ENCODE results near the gene ERFE. TPM values are rescaled to one million over a fixed set of nuclear protein-coding genes. Genes with fewer than 3 reads are reported as not detected.

The ERFE gene
- total RNA-seq, 2 experiments from 2014 or later: 0.42 TPM; not detected in 1

DNA sequence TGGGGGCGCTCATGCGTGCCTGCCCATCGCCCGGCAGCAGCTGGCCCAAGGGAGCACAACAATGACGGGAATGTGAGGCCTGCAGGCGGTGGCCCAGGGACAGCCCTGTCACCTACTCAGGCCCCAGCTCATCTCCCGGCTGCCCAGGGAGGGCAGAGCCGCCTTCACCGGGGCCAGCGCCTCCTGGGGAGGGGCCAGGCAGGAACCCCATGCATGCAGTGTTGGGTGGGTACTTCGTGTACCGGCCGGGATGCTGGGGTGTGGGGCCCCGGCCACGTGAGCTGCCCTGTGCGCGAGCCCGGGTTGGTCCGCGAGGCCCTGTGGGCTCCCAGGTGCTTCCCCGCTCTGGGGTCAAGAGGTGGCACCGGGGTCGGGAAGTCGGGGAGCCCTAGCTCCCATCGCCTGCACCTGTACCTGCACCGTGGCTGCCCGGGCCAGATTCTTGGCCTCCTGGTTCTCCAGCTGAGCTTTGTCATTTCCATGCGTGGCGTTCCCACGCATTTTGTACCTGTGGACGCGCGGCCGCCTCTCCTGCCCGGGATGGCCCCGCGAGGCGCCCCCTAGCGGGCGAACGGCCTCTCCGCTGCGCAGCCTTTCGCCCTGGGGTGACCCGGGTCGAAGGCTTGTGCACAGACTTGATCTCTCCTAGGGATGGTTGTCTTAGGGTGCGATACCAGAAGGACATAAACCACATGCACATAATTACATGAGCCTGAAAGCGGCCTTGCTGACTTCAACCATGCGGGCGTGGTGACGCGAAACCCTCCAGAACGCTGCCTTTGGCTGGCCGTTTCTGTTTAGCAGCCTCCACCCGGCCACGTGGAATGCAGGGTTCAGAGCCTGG, 19.4 kb upstream of the ERFE start:
- peaks cover 2% of the 10 kb centered on the region for H3K4me1 Mint-ChIP-seq
- H3K36me3 Mint-ChIP-seq: no peaks in the 10 kb centered on the region
- H3K27ac Mint-ChIP-seq: no peak overlapping the region
- no peak overlapping the region for H3K4me3 Mint-ChIP-seq
- peak; percentile 72 for DNase-seq
- H3K27me3 Mint-ChIP-seq: no peaks in the 10 kb centered on the region
- peak; percentile 43 for ATAC-seq (ENCODE audit: low read depth)
- H3K9me3 Mint-ChIP-seq: no peaks in the 10 kb centered on the region
- POLR2A ChIA-PET: interaction anchor here (1.4 kb wide), 1 partner anchor 171 kb away, joined by 4 read pairs; no protein-coding TSS in a partner anchor

- ATAC-seq (ENCODE audit: low read depth) (no peak), DNase-seq (no peak)
- Mint-ChIP-seq H3K27ac (no peak overlapping the region), H3K9me3 (no peaks in the 10 kb centered on the region), H3K4me1 (peaks cover 2% of the 10 kb centered on the region), H3K36me3 (no peaks in the 10 kb centered on the region), H3K4me3 (no peak overlapping the region), H3K27me3 (no peaks in the 10 kb centered on the region)
- POLR2A ChIA-PET: interaction anchor here (1.4 kb wide), 1 partner anchor 172 kb away, joined by 4 read pairs; no protein-coding TSS in a partner anchor
These were observed 18.7 kb upstream of the ERFE start for GRCh38 chr2:238140040-238140439.

DNA sequence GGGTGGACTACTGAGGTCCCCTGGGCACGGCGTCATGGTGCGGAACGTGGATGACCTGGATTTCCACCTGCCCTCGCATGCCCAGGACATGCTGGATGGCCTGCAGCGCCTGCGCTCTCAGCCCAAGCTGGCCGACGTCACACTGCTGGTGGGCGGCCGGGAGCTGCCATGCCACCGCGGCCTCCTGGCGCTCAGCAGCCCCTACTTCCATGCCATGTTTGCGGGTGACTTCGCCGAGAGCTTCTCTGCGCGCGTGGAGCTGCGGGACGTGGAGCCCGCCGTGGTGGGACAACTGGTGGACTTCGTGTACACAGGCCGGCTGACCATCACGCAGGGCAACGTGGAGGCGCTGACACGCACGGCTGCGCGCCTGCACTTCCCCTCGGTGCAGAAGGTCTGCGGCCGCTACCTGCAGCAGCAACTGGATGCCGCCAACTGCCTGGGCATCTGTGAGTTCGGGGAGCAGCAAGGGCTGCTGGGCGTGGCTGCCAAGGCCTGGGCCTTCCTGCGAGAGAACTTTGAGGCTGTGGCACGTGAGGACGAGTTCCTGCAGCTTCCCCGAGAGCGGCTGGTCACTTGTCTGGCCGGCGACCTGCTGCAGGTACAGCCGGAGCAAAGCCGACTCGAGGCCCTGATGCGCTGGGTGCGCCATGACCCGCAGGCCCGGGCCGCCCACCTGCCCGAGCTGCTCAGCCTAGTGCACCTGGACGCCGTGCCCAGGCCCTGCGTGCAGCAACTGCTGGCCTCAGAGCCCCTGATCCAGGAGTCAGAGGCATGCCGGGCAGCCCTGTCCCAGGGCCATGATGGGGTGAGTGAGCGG, 17.8 kb upstream of the ERFE start:
- POLR2A ChIA-PET: no interaction called here
- no peaks in the 10 kb centered on the region for H3K9me3 Mint-ChIP-seq

DNA sequence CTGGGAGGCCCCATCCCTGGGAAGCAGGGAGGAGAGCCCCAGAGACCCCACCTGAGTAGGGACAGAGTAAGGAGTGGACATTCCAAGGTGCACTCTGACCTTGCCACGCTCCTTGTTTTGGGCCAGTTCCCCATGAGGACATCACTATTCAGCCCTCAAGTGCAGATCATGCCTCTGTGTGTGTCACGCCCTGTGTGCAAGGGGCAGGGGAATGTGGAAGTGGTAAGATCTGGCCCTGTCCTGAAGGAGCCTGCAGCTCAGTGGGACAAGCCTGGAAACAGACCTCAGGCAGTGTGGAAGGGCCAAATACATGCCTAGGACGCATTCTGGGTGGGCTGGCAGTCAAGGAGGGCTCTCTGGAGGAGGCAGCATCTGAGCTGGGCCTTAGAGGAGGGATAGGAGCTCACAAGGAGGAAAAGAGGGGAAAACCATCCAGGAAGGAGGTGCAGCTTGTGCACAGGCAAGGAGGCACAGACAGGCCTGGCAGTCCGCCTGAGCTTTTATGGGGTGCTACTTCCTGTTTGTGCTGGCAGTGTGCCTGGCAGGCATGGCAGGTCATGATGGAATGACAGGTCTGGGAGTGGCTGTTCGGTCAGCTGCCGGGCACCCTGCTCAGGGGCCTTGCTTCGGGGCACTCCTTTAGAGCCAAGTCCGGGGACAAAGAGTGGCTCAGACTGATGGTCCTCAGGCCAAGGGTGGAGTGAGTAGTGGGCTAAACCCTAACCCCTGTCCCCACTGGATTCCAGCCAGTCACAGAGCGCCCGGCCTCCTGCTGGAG, 17.0 kb upstream of the ERFE start:
- Mint-ChIP-seq H3K36me3 (no peaks in the 10 kb centered on the region), H3K9me3 (no peaks in the 10 kb centered on the region), H3K27me3 (no peaks in the 10 kb centered on the region), H3K4me1 (peaks cover 2% of the 10 kb centered on the region), H3K27ac (peak overlapping the region; percentile 70), H3K4me3 (no peak overlapping the region)
- POLR2A ChIA-PET: no interaction called here
- no peak for DNase-seq
- no peak for ATAC-seq (ENCODE audit: low read depth)

More for the DNA sequence above, 17.8 kb upstream of the ERFE start:
- H3K27ac Mint-ChIP-seq: no peak overlapping the region
- DNase-seq (no peak), ATAC-seq (ENCODE audit: low read depth) (no peak)
- H3K27me3 Mint-ChIP-seq: no peaks in the 10 kb centered on the region
- H3K4me3 Mint-ChIP-seq: no peak overlapping the region
- H3K4me1 Mint-ChIP-seq: peaks cover 2% of the 10 kb centered on the region
- H3K36me3 Mint-ChIP-seq: no peaks in the 10 kb centered on the region

GRCh38 chr2:238142382-238143205, 16.2 kb upstream of the ERFE start:
- Mint-ChIP-seq H3K36me3 (no peaks in the 10 kb centered on the region), H3K9me3 (no peaks in the 10 kb centered on the region), H3K27me3 (no peaks in the 10 kb centered on the region), H3K27ac (no peak overlapping the region), H3K4me1 (peaks cover 2% of the 10 kb centered on the region), H3K4me3 (no peak overlapping the region)
- POLR2A ChIA-PET: no interaction called here
- no peak for DNase-seq
- ATAC-seq (ENCODE audit: low read depth): no peak

DNA sequence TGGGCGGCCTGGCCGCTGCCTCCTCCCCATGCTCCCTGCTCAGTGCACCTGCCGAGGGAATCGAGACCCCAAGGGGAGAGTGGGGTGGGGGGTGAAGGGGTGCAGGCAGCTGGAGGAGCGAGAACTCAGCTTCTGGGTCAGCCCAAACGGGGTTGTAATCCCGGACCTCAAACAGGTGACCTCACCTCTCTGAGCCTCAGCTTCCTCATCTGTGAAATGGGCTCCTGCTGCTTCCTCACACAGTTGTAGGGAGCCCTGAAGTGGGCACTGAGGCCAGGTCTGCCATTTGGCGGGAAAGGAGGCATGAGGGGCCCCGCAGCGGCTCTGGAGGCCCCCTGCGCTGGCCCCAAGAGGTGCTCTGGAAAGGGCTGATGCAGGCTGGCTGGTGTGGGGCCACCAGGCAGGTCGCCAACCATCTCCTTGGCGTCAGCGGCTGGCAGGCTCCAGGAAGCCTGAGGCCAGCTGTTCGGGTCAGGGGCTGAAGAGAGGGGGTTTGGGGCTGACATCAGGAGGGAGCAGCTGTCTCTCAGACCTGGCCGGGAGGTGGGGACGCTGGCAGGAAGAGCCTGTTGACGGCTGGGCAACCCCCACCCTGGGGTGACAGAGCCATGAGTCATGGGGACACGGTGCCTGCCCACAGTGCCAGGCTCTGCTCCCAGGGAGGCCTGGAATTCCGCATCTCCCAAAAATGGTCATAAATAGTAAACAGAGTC, 15.4 kb upstream of the ERFE start:
- Mint-ChIP-seq H3K27me3 (no peaks in the 10 kb centered on the region), H3K4me1 (peaks cover 2% of the 10 kb centered on the region), H3K27ac (no peak overlapping the region), H3K9me3 (no peaks in the 10 kb centered on the region), H3K4me3 (no peak overlapping the region), H3K36me3 (no peaks in the 10 kb centered on the region)
- POLR2A ChIA-PET: no interaction called here
- DNase-seq: no peak
- ATAC-seq (ENCODE audit: low read depth): no peak

GRCh38 chr2:238144262-238144661, 14.5 kb upstream of the ERFE start:
- H3K4me3 Mint-ChIP-seq: no peak overlapping the region
- ATAC-seq (ENCODE audit: low read depth): no peak
- H3K36me3 Mint-ChIP-seq: no peaks in the 10 kb centered on the region
- no peak for DNase-seq
- H3K27ac Mint-ChIP-seq: no peak overlapping the region
- H3K27me3 Mint-ChIP-seq: no peaks in the 10 kb centered on the region
- H3K4me1 Mint-ChIP-seq: peaks cover 2% of the 10 kb centered on the region
- POLR2A ChIA-PET: no interaction called here
- no peaks in the 10 kb centered on the region for H3K9me3 Mint-ChIP-seq

DNA sequence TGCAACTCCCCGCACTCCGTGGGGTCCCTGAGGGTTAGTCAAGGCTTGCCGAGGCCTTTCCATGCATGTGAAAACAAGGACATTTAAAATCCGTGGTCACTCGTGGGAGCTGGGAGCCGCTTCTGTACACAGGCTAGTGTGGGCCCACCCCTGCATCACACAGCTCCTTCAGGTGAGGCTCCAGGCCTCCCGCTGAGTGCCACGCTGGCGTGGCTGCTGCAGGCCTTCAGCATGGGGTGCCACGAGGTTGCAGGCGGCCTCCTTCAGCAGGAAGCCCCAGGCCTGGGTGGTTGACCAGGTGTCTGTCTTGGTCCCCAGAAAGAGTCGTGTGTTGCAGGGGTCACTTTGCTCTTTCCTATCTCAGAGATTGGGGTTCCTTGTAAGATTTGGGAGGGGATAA, 13.7 kb upstream of the ERFE start:
- H3K4me1 Mint-ChIP-seq: peaks cover 2% of the 10 kb centered on the region
- no peaks in the 10 kb centered on the region for H3K27me3 Mint-ChIP-seq
- POLR2A ChIA-PET: no interaction called here
- no peak overlapping the region for H3K4me3 Mint-ChIP-seq
- no peaks in the 10 kb centered on the region for H3K9me3 Mint-ChIP-seq
- no peak for DNase-seq
- H3K27ac Mint-ChIP-seq: no peak overlapping the region
- H3K36me3 Mint-ChIP-seq: no peaks in the 10 kb centered on the region
- no peak for ATAC-seq (ENCODE audit: low read depth)

GRCh38 chr2:238145851-238146250, 12.9 kb upstream of the ERFE start:
- ATAC-seq (ENCODE audit: low read depth) (no peak), DNase-seq (no peak)
- Mint-ChIP-seq H3K9me3 (no peaks in the 10 kb centered on the region), H3K4me3 (no peak overlapping the region), H3K27me3 (no peaks in the 10 kb centered on the region), H3K4me1 (peaks cover 2% of the 10 kb centered on the region), H3K27ac (no peak overlapping the region), H3K36me3 (no peaks in the 10 kb centered on the region)
- POLR2A ChIA-PET: no interaction called here

- H3K27ac Mint-ChIP-seq: no peak overlapping the region
- no peaks in the 10 kb centered on the region for H3K9me3 Mint-ChIP-seq
- no peaks in the 10 kb centered on the region for H3K27me3 Mint-ChIP-seq
- ATAC-seq (ENCODE audit: low read depth): no peak
- POLR2A ChIA-PET: no interaction called here
- no peaks in the 10 kb centered on the region for H3K4me1 Mint-ChIP-seq
- H3K4me3 Mint-ChIP-seq: no peak overlapping the region
- H3K36me3 Mint-ChIP-seq: no peaks in the 10 kb centered on the region
- no peak for DNase-seq
These were observed 11.8 kb upstream of the ERFE start for GRCh38 chr2:238146884-238147544.

GRCh38 chr2:238148981-238149380, 9.8 kb upstream of the ERFE start:
- H3K4me3 Mint-ChIP-seq: no peak overlapping the region
- no peaks in the 10 kb centered on the region for H3K4me1 Mint-ChIP-seq
- H3K36me3 Mint-ChIP-seq: no peaks in the 10 kb centered on the region
- H3K27ac Mint-ChIP-seq: no peak overlapping the region
- H3K9me3 Mint-ChIP-seq: peaks cover under 1% of the 10 kb centered on the region
- ATAC-seq (ENCODE audit: low read depth) (no peak), DNase-seq (no peak)
- no peaks in the 10 kb centered on the region for H3K27me3 Mint-ChIP-seq
- POLR2A ChIA-PET: no interaction called here
